SK-N-MC (cell line): ENCODE measurements around the gene PI4K2A.

ENCODE experiments used
- EZH2 ChIP-seq: fragments of 200-600 bp; sonication (generic); IDR thresholded peaks from one replicate; pipeline ENCODE4 v1.6.1; 2017; ENCODE audit warnings: antibody characterized with exemption
- FOXP2 ChIP-seq: optimal IDR thresholded peaks from 2 replicates; pipeline ENCODE3; 2011; ENCODE audit warnings: mild to moderate bottlenecking, moderate library complexity; ENCODE audit not compliant: insufficient read depth; ENCODE audit errors: extremely low read length, control extremely low read depth
- POLR2AphosphoS5 ChIP-seq: IDR thresholded peaks from 2 replicates; pipeline ENCODE4 v1.6.1; 2012; ENCODE audit warnings: mild to moderate bottlenecking, low read depth, low read length, borderline replicate concordance

- TF ChIP-seq POLR2AphosphoS5 (no peak), EZH2 (no peak), FOXP2 (no peak)
These were observed 9.4 kb upstream of the PI4K2A start for GRCh38 chr10:97631098-97631497.
